AG04450 (cell line): Measurements from ENCODE around the gene CTNNB1. TPM values are rescaled to one million over a fixed set of nuclear protein-coding genes. Genes with fewer than 3 reads are reported as not detected.

ENCODE experiments used
- CTCF ChIA-PET: fragments of 300-600, 350-600 bp; formaldehyde crosslinking; extraction: SDS; loops from one replicate; lab custom pipeline; 2022; ENCODE audit warnings: antibody characterized with exemption, inconsistent platforms; lab: Charles Lee
- POLR2A ChIA-PET: fragments of 350-600 bp; formaldehyde crosslinking; extraction: SDS; loops from one replicate; lab custom pipeline; 2021; ENCODE audit warnings: antibody characterized with exemption, inconsistent platforms; lab: Yijun Ruan, JAX
- DNase-seq: peaks from one replicate; pipeline ENCODE4 v3.0.0-alpha.2; 2011; ENCODE audit warnings: low read depth, low spot score
- H3K27ac ChIP-seq: one replicate; pipeline ENCODE4 v1.5.1; 2012; ENCODE audit warnings: low read depth, low read length, control low read depth
- H3K27me3 ChIP-seq: one replicate; pipeline ENCODE4 v1.6.0; 2012; ENCODE audit warnings: low read length; ENCODE audit not compliant: control insufficient read depth, insufficient read depth
- H3K4me3 ChIP-seq: 2 replicates; pipeline ENCODE4 v1.5.1; 2011; ENCODE audit warnings: mild to moderate bottlenecking, low read depth, low read length, control low read depth
- H3K9me3 ChIP-seq: 2 replicates; pipeline ENCODE4 v1.5.1; 2012; ENCODE audit warnings: low read length; ENCODE audit not compliant: control insufficient read depth, insufficient read depth
- CTCF ChIP-seq: IDR thresholded peaks from 2 replicates; pipeline ENCODE4 v1.5.1; 2011; ENCODE audit warnings: low read depth, low read length, control low read depth, inconsistent platforms
- polyA plus RNA-seq: library from polyadenylated mRNA; depleted of rRNA; stranded (reverse); fragments of >200 nt; gene quantifications from 2 replicates; pipeline ENCODE4 v1.2.3, GENCODE V29; 2011
- small RNA-seq: library from RNA; depleted of rRNA; stranded (forward); fragments of <200 nt; gene quantifications from one replicate; pipeline ENCODE3, GENCODE V24; 2012; ENCODE audit warnings: low read depth; ENCODE audit not compliant: insufficient read length

The CTNNB1 gene
- polyA plus RNA-seq, 1 experiment: 352 TPM

DNA sequence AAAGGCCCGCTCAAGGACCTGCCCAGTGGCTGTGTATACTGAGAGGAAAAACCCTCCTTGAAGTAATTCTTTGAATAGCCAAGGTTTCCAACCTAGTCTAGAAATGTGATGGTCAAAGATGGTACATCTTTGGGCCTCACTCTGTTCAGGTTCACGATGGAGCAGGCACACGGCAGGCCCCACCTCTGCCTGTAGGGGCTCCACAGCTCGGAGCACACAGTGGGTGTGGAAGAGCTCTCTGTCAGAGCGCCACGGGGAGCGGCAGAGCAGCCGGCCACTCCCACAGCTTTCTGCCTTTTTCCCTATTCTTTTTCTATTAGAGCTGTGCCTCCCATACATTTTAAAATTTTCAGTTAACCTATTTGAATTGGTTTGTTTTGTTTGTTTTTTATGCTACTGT lies 89.5 kb downstream of the CTNNB1 start:
- Histone ChIP-seq H3K27me3 (no peaks in the 10 kb centered on the region), H3K4me3 (no peak overlapping the region), H3K27ac (no peak overlapping the region), H3K9me3 (no peaks in the 10 kb centered on the region)
- POLR2A ChIA-PET: no interaction called here
- TF ChIP-seq CTCF: no peak
- CTCF ChIA-PET: no interaction called here
- DNase-seq: no peak

Small RNA genes lying within 50 kb of the gene (small RNA-seq; reads per million reads assigned to genes)
- gene MRPS31P1: not detected
